HPDE6-E6E7 (cell line): ENCODE measurements around the gene NFASC.

ENCODE experiments used
- DNase-seq: peaks from one replicate; pipeline ENCODE4 v3.0.0; 2011; ENCODE audit warnings: missing footprints; ENCODE audit errors: extremely low spot score

The NFASC gene

GRCh38 chr1:204870160-204870912, at the start of gene NFASC:
NFASC (plus strand) TSS chr1:204870862; CDS start chr1:204944316, 73,454 bp downstream.
- no peak for DNase-seq

- no peak for DNase-seq
Measured at GRCh38 chr1:204821476-204821875, 49.2 kb upstream of the NFASC start.

- DNase-seq: no peak
Measured at GRCh38 chr1:204821924-204822323, 48.7 kb upstream of the NFASC start.

DNA sequence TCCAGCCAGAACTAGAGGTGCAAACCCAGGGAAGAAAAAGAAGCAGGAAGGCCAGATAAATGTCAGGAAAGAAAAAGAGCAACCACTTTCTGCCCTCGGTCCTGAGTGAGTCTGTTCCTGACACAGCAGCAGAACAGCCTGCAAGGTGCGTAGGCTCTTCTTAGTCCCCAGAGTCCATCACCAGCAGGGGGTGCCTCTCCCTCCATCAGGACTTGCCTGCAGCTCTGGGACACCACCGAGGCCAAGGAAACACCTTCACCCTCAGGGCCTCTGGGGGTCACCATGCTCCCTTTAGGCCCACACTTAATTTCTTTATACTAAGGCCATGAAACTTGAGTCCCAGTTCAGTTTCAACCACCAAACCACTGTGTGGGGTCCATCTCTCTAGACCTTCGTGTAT, 43.7 kb upstream of the NFASC start:
- no peak for DNase-seq

DNA sequence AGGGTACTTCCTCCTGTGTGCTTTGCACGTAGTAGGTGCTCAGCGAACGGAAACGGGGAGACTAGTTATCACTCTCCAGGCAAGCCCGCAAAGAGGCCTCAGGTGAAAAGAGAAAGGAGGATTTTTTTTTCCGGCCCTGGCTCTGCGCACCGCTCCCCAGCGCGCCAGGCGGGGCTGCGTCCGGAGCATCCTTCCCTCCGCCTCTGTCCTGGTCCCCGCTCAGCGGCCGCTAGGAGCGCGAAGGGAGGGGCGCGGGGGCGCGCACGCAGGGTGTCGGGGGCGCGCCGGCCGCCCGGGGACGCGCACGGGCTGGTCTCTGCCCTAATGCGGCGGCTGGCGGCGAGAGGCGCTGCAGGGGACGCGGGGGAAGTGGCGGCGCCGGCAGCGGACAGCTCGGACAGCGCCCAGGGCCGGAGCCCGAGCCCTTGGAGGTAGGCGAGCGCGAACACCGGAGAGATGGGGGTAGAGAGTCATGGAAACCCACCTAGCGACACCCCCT, 42.3 kb upstream of the NFASC start:
- DNase-seq: peak; percentile 31

DNA sequence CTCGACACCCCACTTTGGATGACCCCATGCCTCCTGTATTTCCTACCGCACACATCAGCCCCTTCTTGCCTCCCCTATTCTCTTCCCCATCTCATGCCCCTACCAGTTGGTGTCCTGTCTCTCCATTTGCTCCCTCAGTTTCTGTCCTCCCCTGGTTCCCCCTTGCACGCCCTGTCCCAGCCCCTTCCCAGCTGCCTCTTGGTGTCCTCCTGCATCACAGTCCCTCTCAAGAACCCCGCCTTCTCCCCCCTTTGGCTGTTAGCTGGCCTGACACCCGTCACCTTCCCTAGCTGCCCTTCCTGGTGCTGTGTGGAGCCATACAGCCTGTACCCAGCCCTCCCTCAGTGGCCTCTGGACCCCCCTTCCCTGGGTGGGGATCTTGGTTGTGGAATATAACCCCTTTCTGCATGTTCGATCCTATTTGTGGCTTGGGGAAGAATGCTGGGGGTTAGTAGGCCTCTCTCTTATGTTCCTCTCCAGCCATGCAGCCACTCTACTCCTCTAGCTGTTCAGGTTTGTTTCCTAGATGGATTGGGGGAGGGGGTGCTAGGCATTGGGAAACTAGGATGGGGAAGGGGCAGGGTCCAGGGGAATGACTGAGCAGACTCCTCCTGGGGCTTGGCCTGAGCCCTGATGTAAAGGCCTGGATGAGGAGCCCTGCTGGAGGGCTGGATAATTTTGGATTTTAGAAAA, 41.4 kb upstream of the NFASC start:
- no peak for DNase-seq

DNA sequence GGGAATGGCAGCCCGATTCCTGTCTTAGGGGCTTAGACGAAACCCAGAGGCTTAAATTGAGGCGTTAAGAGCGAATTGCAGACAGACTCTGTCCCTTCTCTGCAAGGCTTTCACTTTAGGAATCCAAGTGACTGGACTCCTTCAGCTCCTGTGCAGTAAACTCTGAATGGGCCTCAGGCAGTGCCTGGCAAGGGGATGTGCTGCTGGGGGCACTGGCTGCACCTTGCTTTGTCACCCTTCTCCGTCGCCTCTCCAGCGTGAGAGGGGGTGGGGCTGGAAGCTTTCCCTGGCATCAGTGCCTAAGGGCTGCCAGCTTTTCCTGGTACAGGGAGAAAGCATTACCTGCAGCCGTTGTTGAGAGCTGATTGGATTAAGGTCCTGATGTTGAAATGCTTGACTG, 39.9 kb upstream of the NFASC start:
- no peak for DNase-seq

GRCh38 chr1:204831186-204831585, 39.5 kb upstream of the NFASC start:
- no peak for DNase-seq

DNA sequence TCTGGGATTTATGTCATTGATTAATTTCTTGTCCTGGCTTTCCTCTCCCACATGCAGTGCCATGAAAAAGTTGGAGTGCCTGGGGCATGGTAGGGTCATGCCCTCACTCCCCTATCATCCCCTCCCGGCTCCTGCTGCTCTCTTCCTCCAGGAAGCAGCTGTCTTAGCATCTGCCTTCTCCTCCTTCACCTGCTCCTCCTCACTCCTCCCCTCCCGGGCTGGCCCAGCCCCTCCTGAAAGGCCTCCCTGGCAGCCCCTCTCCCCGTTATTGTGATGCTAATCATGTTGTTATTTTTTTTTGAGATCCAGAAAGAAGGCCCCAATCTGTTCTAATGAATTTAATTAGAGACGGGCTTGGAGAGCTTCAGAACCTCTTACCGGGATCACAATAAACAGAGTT, 36.3 kb upstream of the NFASC start:
- no peak for DNase-seq

DNA sequence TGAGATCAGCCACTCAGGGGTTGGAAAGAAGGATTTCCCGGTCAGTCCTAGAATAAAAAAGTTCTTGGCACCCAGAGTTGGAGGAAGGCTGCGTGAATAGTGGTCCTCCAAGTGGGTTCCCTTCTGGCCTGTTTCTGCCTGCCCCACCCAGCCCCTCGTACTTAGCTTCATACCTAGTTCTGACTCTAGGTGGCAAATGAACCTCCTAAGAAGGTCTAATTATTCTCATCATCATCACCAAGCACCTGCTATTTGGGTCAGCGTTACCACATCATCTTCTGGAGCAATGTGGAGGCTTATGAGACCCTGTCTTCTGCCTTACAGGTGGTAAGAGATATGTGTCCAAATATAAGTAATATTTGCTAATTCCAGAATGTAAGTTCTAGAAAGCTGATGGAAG, 35.9 kb upstream of the NFASC start:
- DNase-seq: no peak

DNA sequence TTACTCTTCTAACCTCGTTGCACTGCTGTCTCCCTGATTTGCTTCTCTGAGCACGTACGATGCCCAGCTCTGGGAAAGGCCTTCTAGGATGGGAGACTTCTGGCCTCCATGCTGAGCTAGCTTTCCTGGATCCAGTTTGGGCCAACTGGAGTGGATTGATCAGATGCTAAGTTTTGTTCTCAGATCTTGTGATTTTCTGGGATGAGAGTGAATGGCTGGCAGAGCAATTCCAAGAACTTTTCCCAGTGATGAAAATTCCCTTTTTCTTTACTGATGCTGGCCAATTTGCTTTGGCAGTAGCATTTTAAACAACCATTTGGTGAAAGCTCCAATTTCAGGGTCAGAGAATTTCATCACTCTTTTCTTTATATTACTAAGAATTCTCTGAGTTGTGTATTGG, 34.9 kb upstream of the NFASC start:
- DNase-seq: no peak

DNA sequence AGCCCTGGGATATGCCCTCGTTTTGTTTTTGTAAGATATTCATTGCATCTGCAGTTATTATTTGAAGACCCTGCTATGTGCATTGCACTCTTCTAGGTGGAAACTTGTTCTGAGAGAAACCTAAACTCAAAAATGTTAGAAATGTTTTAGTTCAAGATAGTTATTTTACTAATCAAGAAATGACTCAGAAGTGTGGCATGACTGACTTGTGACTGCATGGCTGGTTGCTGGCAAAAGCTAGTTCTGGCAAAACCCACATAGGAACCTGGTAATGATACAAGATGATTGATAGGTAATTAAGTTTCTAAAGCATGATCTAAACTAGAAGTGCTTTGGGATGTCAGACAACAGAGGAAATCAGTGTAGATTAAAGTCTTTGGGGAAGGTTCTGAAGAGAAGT, 33.8 kb upstream of the NFASC start:
- DNase-seq: no peak

DNA sequence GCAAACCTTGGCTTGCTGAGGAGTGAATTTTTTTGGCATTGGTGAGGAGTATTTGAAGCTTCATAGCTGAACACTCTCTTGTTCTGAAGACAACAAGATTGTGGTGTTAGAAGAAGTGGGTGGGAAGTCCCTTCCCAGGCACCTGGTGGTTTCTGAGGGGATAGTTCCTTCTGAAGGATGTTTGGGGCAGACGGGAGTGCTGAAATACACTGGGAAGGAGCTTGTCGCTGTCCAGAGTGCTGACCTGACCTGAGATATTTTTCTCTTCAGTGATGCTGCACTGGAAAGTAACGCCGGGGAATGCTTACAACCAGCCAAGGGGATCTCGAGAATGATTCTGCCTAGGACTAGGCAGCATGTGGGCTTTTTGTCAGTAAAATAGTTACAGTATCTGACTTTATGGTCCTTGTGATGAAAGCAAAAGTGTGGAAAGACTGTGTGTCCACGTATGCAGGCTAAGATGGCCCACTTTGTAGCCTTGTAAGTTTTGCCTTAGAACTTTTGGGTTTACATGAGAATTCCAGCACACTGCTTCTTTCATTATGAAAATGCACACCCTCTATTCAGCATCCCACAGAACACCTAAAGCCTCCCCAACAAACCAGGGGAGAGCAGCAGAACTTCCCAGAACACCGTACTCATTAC, 33.1 kb upstream of the NFASC start:
- DNase-seq: peak; percentile 53

- DNase-seq: no peak
Measured at GRCh38 chr1:204841316-204841715, 29.3 kb upstream of the NFASC start.

DNA sequence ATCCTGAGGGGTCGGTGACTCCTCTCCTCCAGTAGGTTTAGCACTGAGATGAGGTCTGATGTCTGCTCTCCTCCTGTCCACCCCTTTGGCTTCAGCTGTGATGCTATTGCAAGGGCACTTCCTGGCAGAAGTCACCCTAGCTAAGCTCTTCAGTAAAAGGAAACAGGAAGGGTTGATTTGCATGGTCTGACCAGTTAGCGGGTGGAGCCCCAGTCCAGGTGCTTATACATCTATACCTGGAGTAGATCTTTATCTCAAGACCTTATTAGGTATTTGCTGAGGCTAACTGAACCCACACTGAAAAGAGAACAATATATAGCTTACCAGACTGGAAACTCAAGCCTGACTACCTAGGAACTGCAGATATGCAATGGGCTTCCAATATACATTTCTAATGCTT, 28.9 kb upstream of the NFASC start:
- DNase-seq: no peak

- DNase-seq: no peak
Measured at GRCh38 chr1:204842369-204842768, 28.3 kb upstream of the NFASC start.

- DNase-seq: no peak
Measured at GRCh38 chr1:204842892-204843291, 27.8 kb upstream of the NFASC start.

GRCh38 chr1:204846546-204846945, 24.1 kb upstream of the NFASC start:
- no peak for DNase-seq

GRCh38 chr1:204848579-204848978, 22.1 kb upstream of the NFASC start:
- DNase-seq: no peak

DNA sequence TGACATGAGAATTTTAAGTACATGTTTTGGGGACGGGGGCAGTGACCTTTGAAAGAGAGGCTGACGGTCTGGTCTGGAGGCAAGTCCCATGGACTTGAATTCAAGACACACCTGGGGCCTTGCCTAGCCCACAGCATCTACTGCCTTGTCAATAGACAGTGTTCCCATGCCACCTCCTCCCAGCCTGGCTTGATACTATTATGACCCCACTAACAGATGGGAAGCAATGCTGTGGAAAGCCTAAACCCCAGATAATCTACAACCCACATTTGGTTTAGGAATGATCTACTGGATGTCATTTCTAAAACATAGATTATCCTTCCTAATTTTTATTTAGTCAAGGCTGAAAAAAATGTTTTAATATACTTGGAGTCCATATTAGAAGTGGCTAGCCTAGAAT, 17.8 kb upstream of the NFASC start:
- no peak for DNase-seq

DNA sequence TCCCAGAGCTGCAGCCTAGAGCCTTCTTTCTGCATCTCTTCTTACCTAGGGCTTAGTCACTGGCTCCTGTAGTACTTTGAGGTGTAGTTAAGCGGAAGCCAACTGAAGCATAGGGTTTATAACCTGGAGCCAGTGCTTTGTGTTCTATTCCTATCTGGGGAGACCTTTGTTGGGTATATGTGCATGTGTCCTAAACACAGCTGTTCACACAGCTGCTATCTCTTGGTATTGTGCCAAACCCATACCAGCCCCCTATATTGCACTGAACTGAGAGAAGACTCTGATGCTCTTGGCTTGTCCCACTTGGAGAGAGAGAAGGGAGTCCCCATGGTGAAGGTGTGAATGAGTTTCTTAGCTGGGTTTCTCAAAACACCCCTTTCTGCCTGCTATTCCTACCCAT, 17.2 kb upstream of the NFASC start:
- DNase-seq: no peak

DNA sequence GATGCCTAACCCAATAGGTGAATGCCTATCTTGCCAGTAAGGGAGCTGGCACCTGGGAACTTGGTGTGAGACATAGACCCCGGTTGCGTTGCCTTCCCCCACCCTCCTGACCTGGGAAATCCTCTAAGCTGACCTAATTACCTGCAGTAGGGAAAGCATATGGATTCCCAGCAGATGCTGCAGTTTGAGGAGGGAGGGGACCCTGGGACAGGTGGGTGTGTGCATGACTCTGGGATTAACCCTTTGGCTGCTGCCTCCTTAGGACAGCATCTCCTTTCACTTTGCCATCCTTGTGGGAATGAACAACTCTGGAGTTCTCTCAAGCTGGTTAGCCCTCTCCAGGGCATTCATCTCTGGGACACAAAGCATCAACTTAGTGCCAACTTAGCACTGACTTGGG, 16.4 kb upstream of the NFASC start:
- DNase-seq: no peak

DNA sequence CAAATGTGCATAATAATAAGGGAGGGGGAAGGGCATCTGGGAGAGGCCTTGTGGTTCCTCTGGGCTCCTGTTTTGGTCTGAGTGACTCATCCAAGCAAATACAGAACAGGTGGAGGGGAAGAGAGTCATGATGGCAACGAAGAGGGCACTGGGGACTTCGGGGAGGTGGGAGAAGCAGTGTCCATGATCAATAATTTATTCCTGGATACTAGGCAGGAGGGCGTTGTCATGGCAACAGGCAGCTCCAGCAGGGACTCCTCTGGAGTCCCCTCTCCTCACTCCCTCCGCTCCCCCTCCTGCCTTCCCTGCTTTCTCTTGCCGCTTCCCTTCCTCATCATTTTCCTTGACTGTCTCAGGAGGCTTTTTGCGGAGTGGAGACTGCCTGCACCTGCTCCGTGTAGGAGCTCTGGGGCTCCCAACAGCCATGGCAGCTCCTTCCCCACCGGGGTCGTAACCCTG, 12.3 kb upstream of the NFASC start:
- DNase-seq: no peak
